GM23338 (cell line): Measurements from ENCODE around the gene FMR1. TPM values are rescaled to one million over a fixed set of nuclear protein-coding genes. Genes with fewer than 3 reads are reported as not detected.

ENCODE experiments used
- ATAC-seq: fragments of 200-7000 bp; cut with Tn5 transposase; 3 replicates; pipeline ENCODE4 v1.9.1; 2020
- DNase-seq: peaks from one replicate; pipeline ENCODE4 v3.0.0-alpha.2; 2015; ENCODE audit warnings: low spot score
- H2AFZ ChIP-seq: fragments of 200-600 bp; sonication (generic); 2 replicates; pipeline ENCODE4 v1.8.0; 2016; ENCODE audit warnings: antibody characterized with exemption, mild to moderate bottlenecking, moderate library complexity
- H3F3A ChIP-seq: fragments of 200-600 bp; sonication (generic); replicated peaks from 2 replicates; pipeline ENCODE4 v1.8.0; 2017; ENCODE audit warnings: antibody characterized with exemption, mixed run types, low read depth
- H3K27ac ChIP-seq: fragments of 200-600 bp; sonication (generic); 2 replicates; pipeline ENCODE4 v1.6.1; 2016; ENCODE audit warnings: low read depth
- H3K27me3 ChIP-seq: fragments of 200-600 bp; sonication (generic); 2 replicates; pipeline ENCODE4 v1.8.0; 2016; ENCODE audit warnings: mild to moderate bottlenecking, mixed run types, moderate library complexity; ENCODE audit not compliant: insufficient read depth
- H3K36me3 ChIP-seq: fragments of 200-600 bp; sonication (generic); 2 replicates; pipeline ENCODE4 v1.8.0; 2016; ENCODE audit warnings: mild to moderate bottlenecking; ENCODE audit not compliant: insufficient read depth
- H3K4me1 ChIP-seq: fragments of 200-600 bp; sonication (generic); 2 replicates; pipeline ENCODE4 v1.8.0; 2016; ENCODE audit warnings: mild to moderate bottlenecking, moderate library complexity; ENCODE audit not compliant: insufficient read depth
- H3K4me2 ChIP-seq: fragments of 200-600 bp; sonication (generic); 2 replicates; pipeline ENCODE4 v1.7.1; 2017; ENCODE audit warnings: mixed run types
- H3K4me3 ChIP-seq: fragments of 200-600 bp; sonication (generic); 2 replicates; pipeline ENCODE4 v1.6.1; 2016; ENCODE audit warnings: mixed run types
- H3K79me2 ChIP-seq: fragments of 200-600 bp; sonication (generic); replicated peaks from 2 replicates; pipeline ENCODE4 v1.8.0; 2017; ENCODE audit warnings: mild to moderate bottlenecking; ENCODE audit not compliant: insufficient read depth
- H3K9me2 ChIP-seq: fragments of 200-600 bp; sonication (generic); 2 replicates; pipeline ENCODE4 v1.8.0; 2017; ENCODE audit not compliant: insufficient read depth
- H4K20me1 ChIP-seq: fragments of 200-600 bp; sonication (generic); replicated peaks from 2 replicates; pipeline ENCODE4 v1.8.0; 2017; ENCODE audit warnings: mild to moderate bottlenecking; ENCODE audit not compliant: insufficient read depth
- H3K27ac Mint-ChIP-seq: 2 replicates; pipeline ENCODE4 v1.8.0; 2020; ENCODE audit warnings: inconsistent platforms, mild to moderate bottlenecking, moderate library complexity, mixed read lengths
- H3K27me3 Mint-ChIP-seq: 3 replicates; pipeline ENCODE4 v1.8.0; 2022; ENCODE audit warnings: low read depth, mild to moderate bottlenecking, moderate library complexity, mixed read lengths, inconsistent platforms; ENCODE audit not compliant: insufficient read depth, poor library complexity
- H3K36me3 Mint-ChIP-seq: 3 replicates; pipeline ENCODE4 v1.8.0; 2021; ENCODE audit warnings: low read depth, mild to moderate bottlenecking, inconsistent platforms, moderate library complexity, mixed read lengths
- H3K4me1 Mint-ChIP-seq: 3 replicates; pipeline ENCODE4 v1.8.0; 2020; ENCODE audit warnings: mild to moderate bottlenecking, inconsistent platforms, mixed read lengths
- H3K4me3 Mint-ChIP-seq: 3 replicates; pipeline ENCODE4 v1.8.0; 2021; ENCODE audit warnings: moderate library complexity, mild to moderate bottlenecking, inconsistent platforms, mixed read lengths
- H3K9me3 Mint-ChIP-seq: 3 replicates; pipeline ENCODE4 v1.8.0; 2020; ENCODE audit warnings: moderate library complexity, mild to moderate bottlenecking, inconsistent platforms, mixed read lengths
- ETS1 ChIP-seq: IDR thresholded peaks from 2 replicates; pipeline ENCODE4 v1.6.1; 2016; ENCODE audit warnings: antibody characterized with exemption
- EZH2 ChIP-seq: fragments of 200-600 bp; sonication (generic); IDR thresholded peaks from one replicate; pipeline ENCODE4 v1.8.0; 2017; ENCODE audit warnings: antibody characterized with exemption, mild to moderate bottlenecking, low read depth; ENCODE audit not compliant: unreplicated experiment
- EZH2phosphoT487 ChIP-seq: fragments of 200-600 bp; sonication (generic); IDR thresholded peaks from one replicate; pipeline ENCODE4 v1.8.1; 2018; ENCODE audit warnings: antibody characterized with exemption; ENCODE audit not compliant: unreplicated experiment
- NANOG ChIP-seq: IDR thresholded peaks from 2 replicates; pipeline ENCODE4 v1.6.1; 2016; ENCODE audit warnings: antibody characterized with exemption, borderline replicate concordance
- REST ChIP-seq: IDR thresholded peaks from one replicate; pipeline ENCODE4 v1.6.1; 2018; ENCODE audit warnings: antibody characterized with exemption; ENCODE audit not compliant: unreplicated experiment
- ZNF331 ChIP-seq: fragments of 250-450 bp; sonication (Bioruptor Pico); IDR thresholded peaks from 2 replicates; pipeline ENCODE4 v1.5.0; 2020; ENCODE audit warnings: low read depth, mild to moderate bottlenecking, moderate library complexity
- ZNF462 ChIP-seq: fragments of 250-450 bp; sonication (Bioruptor Pico); IDR thresholded peaks from 2 replicates; pipeline ENCODE4 v1.5.0; 2020; ENCODE audit warnings: mild to moderate bottlenecking, moderate library complexity
- polyA plus RNA-seq: library from polyadenylated mRNA; unstranded; fragments of >200 nt; fragmentation: Nextera tagmentation; extraction: Ambion mirVana; gene quantifications from 2 replicates; pipeline ENCODE4 v1.2.1, GENCODE V29; 2016
- total RNA-seq: library from RNA; depleted of rRNA; stranded (reverse); fragments of >200 nt; shearing (Covaris generic); gene quantifications from 2 replicates; pipeline ENCODE4 v1.2.3, GENCODE V29; 2014

Gene FMR1
- total and polyA plus RNA-seq, 2 experiments from 2014 or later = 17.1 to 44.3 TPM

- TF ChIP-seq ETS1 (no peak), REST (no peak), ZNF331 (no peak), EZH2phosphoT487 (no peak)
These were observed 12.2 kb upstream of the FMR1 start (continued) for GRCh38 chrX:147899379-147900114.

- Mint-ChIP-seq H3K27ac (no peak overlapping the region), H3K4me1 (peaks cover 8% of the 10 kb centered on the region; the same call in 2 of the 3 replicates), H3K36me3 (no peaks in the 10 kb centered on the region), H3K9me3 (no peaks in the 10 kb centered on the region), H3K4me3 (no peak overlapping the region), H3K27me3 (peaks cover 1% of the 10 kb centered on the region)
- ATAC-seq (no peak), DNase-seq (peak; percentile 49)
- Histone ChIP-seq H3K9me2 (no peaks in the 10 kb centered on the region; the same call in 1 of the 2 replicates), H3K4me3 (no peak overlapping the region), H3K4me2 (no peak overlapping the region), H3F3A (no peaks in the 10 kb centered on the region), H3K27me3 (no peaks in the 10 kb centered on the region), H3K79me2 (no peaks in the 10 kb centered on the region), H3K36me3 (no peaks in the 10 kb centered on the region), H3K27ac (no peak overlapping the region; the same call in 1 of the 2 replicates), H2AFZ (no peak overlapping the region), H4K20me1 (no peaks in the 10 kb centered on the region), H3K4me1 (peaks cover 6% of the 10 kb centered on the region)
- TF ChIP-seq EZH2phosphoT487 (no peak), REST (no peak), ZNF462 (CRISPR knock-in tag) (no peak), NANOG (no peak), ZNF331 (no peak), EZH2 (no peak)
These were observed 11.4 kb upstream of the FMR1 start for GRCh38 chrX:147900349-147900748.
